Activated CD8-positive, alpha-beta memory T cell treated with anti-CD3 and anti-CD28 coated beads, Interleukin-2, amount 10 ng/mL, durations not matched to agents 7 days and 5 days (primary cell): Measurements from ENCODE around the gene WNT2B. TPM values are rescaled to one million over a fixed set of nuclear protein-coding genes. Genes with fewer than 3 reads are reported as not detected.

Experiments
- ATAC-seq: fragments of 150-1000 bp; cut with Tn5 transposase; one replicate; pipeline ENCODE4 v1.10.0; 2021; ENCODE audit warnings: moderate library complexity
- CTCF ChIA-PET: fragments of 350-600 bp; sonication (Branson Sonifier 250); formaldehyde crosslinking; loops from one replicate; lab custom pipeline; 2021; ENCODE audit warnings: antibody characterized with exemption; lab: Charles Lee
- DNase-seq: peaks from one replicate; pipeline ENCODE4 v3.0.0-alpha.2; 2020
- H3K27ac Mint-ChIP-seq: one replicate; pipeline ENCODE4 v1.8.0; 2021; ENCODE audit warnings: mild to moderate bottlenecking, mixed read lengths
- H3K27me3 Mint-ChIP-seq: one replicate; pipeline ENCODE4 v1.8.0; 2021; ENCODE audit warnings: mixed read lengths
- H3K36me3 Mint-ChIP-seq: one replicate; pipeline ENCODE4 v1.8.0; 2021; ENCODE audit warnings: mild to moderate bottlenecking, mixed read lengths
- H3K4me1 Mint-ChIP-seq: one replicate; pipeline ENCODE4 v1.8.0; 2021; ENCODE audit warnings: mixed read lengths
- H3K4me3 Mint-ChIP-seq: one replicate; pipeline ENCODE4 v1.8.0; 2021; ENCODE audit warnings: mild to moderate bottlenecking, moderate library complexity, mixed read lengths
- H3K9me3 Mint-ChIP-seq: one replicate; pipeline ENCODE4 v1.8.0; 2022; ENCODE audit warnings: low read depth, mixed read lengths
- microRNA-seq: library from miRNA; unstranded; fragments of <30 nt; microRNA quantifications from one replicate; pipeline ENCODE4 v1.2.0, GENCODE V29; 2022
- total RNA-seq, 2 experiments: library from RNA; stranded (reverse); gene quantifications; one replicate each; pipeline ENCODE4 v1.2.3, GENCODE V29; 2021

Gene WNT2B
- total RNA-seq, 2 experiments from 2014 or later = 0.07 to 0.12 TPM

- Mint-ChIP-seq H3K9me3 (no peaks in the 10 kb centered on the region), H3K27me3 (no peaks in the 10 kb centered on the region), H3K4me3 (no peak overlapping the region), H3K27ac (no peak overlapping the region), H3K36me3 (peaks cover 7% of the 10 kb centered on the region), H3K4me1 (no peaks in the 10 kb centered on the region)
- DNase-seq = no peak
- CTCF ChIA-PET = no interaction called here
- no peak for ATAC-seq
These were observed 57.0 kb downstream of the WNT2B start for GRCh38 chr1:112565800-112566199.

- no peaks in the 10 kb centered on the region for H3K27me3 Mint-ChIP-seq
- peaks cover 12% of the 10 kb centered on the region for H3K36me3 Mint-ChIP-seq
- H3K9me3 Mint-ChIP-seq = no peaks in the 10 kb centered on the region
- no peaks in the 10 kb centered on the region for H3K4me1 Mint-ChIP-seq
- no peak for ATAC-seq
- H3K4me3 Mint-ChIP-seq = no peak overlapping the region
- CTCF ChIA-PET = interaction anchor here (1.8 kb wide), 1 partner anchor 10 kb away, joined by 6 read pairs; no protein-coding TSS in a partner anchor
- H3K27ac Mint-ChIP-seq = no peak overlapping the region
- no peak for DNase-seq
These were observed 66.5 kb downstream of the WNT2B start for GRCh38 chr1:112575154-112575804.

GRCh38 chr1:112576240-112576639 is 67.5 kb downstream of the WNT2B start:
- Mint-ChIP-seq H3K4me3 (no peak overlapping the region), H3K9me3 (no peaks in the 10 kb centered on the region), H3K36me3 (peaks cover 13% of the 10 kb centered on the region), H3K27ac (no peak overlapping the region), H3K4me1 (no peaks in the 10 kb centered on the region), H3K27me3 (no peaks in the 10 kb centered on the region)
- no peak for ATAC-seq
- CTCF ChIA-PET = interaction anchor here (1.8 kb wide), 1 partner anchor 9 kb away, joined by 6 read pairs; no protein-coding TSS in a partner anchor
- DNase-seq = no peak

Small RNA genes within 50 kb of the gene (microRNA-seq; reads per million reads assigned to microRNA genes)
- gene MIR4256 = not detected

Other genes with a start within 250 kb of the WNT2B start
- 1 to 10 TPM; 2.8 to 7.0 TPM for gene CTTNBP2NL, start 112.8 kb upstream of the WNT2B start, total RNA-seq
- 10 to 100 TPM; 13.2 to 18.9 TPM for gene ST7L, start 110.2 kb downstream of the WNT2B start, total RNA-seq
- gene CAPZA1, start 110.9 kb downstream of the WNT2B start, total RNA-seq = 100 to 1,000 TPM; 293 to 301 TPM
- 100 to 1,000 TPM; 112 to 171 TPM for gene MOV10, start 165.7 kb downstream of the WNT2B start, total RNA-seq
- 100 to 1,000 TPM; 105 to 130 TPM for gene RHOC, start 198.2 kb downstream of the WNT2B start, total RNA-seq
- gene PPM1J, start 206.4 kb downstream of the WNT2B start, total RNA-seq = under 1 TPM in 1 of 2 experiments, not detected in 1; 0.26 TPM